A375 (cell line): ENCODE data around the gene SNRPB2. TPM values are rescaled to one million over a fixed set of nuclear protein-coding genes. Genes with fewer than 3 reads are reported as not detected.

Experiments used
- small RNA-seq: library from RNA; depleted of rRNA; stranded (forward); fragments of <200 nt; gene quantifications from one replicate; pipeline ENCODE3, GENCODE V24; 2014
- total RNA-seq: library from RNA; depleted of rRNA; stranded (reverse); fragments of >200 nt; shearing (Covaris generic); gene quantifications from 2 replicates; pipeline ENCODE4 v1.2.3, GENCODE V29; 2014; rRNA removed

SNRPB2 gene
- total RNA-seq: 164 and 187 TPM in 2 replicates

GRCh38 chr20:16729565-16730460 lies at the start of gene SNRPB2:
Gene SNRPB2 (plus strand): TSS chr20:16730026. CDS start chr20:16731703, 1,677 bp downstream.

DNA sequence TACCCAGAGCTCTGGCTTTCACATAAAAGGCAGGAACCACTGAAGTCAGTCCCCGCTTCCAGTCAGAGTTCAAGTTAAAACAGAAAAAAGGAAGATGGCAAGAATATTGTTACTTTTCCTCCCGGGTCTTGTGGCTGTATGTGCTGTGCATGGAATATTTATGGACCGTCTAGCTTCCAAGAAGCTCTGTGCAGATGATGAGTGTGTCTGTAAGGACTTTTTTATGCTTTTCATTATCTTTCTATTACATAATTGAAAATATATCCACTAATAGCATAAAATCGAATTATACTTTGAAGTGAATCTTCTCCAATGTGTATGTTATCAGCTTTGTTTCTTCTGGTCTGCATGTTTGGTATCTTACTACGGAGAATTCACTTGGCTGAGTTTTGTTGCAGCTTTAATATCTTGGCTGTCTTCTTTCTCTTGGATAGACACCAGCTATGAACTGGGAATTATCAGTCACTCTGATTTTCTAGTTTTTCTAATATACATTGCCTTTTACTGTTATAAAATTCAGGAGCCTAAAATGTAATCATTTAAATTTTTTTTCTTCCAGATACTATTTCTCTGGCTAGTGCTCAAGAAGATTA lies 18.6 kb downstream of the SNRPB2 start, which contains the start of gene OTOR:
TSS of gene OTOR (plus strand) at position 51 of the 593 bp plus-strand sequence. CDS start at position 95, 44 bp downstream.

Small RNAs within 50 kb of the gene (small RNA-seq; reads per million reads assigned to genes)
- not detected for gene AL135938.1

Other genes with a start within 250 kb of the SNRPB2 start
- gene KIF16B, start 156.6 kb upstream of the SNRPB2 start, total RNA-seq: 12.5 and 14.2 TPM in 2 replicates
- gene OTOR, start 18.3 kb downstream of the SNRPB2 start, total RNA-seq: not detected in 2 replicates